ENCODE measurements around the gene CTSS. TPM values are rescaled to one million over a fixed set of nuclear protein-coding genes. Genes with fewer than 3 reads are reported as not detected.

Gene CTSS
- total and polyA plus RNA-seq, 2 donors (not counting 3 experiments of a cell fraction or from before 2014, with no cell fraction given) = 4.0 to 11.1 TPM

DNA sequence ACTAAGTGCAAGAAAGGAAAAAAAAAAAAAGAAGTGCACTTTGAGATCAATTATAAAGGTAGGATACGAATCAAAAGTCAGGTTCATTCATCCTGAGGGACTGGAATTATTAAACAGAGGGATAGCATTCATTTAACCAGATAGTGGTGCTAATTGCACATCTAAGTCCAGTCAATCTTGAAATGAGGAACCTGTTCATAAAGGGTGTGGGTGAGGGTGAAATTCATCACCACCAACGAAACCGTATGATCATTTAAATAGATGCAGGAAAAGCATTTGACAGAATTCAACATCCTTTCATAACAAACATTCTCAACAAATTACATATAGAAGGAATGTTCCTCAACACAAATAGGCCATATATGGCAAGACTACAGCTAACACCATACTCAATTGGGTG is 5.6 kb downstream of the CTSS start:
- intact Hi-C loops (cut with micrococcal nuclease) = loop anchor here (5.0 kb wide), 1 partner anchor 117 kb away; the partner anchor contains the start of gene ARNT
- no TSS peak for BruUV-seq (replicated peaks)
- Histone ChIP-seq H2AFZ (ENCODE audit: low read depth, low read length) (no peak overlapping the region), H3K9me1 (replicated peaks; ENCODE audit: control insufficient read depth, extremely low read depth, insufficient read depth, low read length) (no peaks in the 10 kb centered on the region), H3K4me1 (ENCODE audit: control insufficient read depth, extremely low read depth, insufficient read depth, low read length) (peaks cover 13% of the 10 kb centered on the region), H3K9me3 (replicated peaks; ENCODE audit: control insufficient read depth, insufficient read depth, low read length) (no peaks in the 10 kb centered on the region), H3K27ac (ENCODE audit: insufficient read depth, low read depth, low read length) (no peak overlapping the region), H3K4me3 (replicated peaks in 1 of 3; ENCODE audit: insufficient read depth in 1 of 3, low read depth in 1 of 3, low read length in 3 of 3) (no peak overlapping the region), H3K79me2 (ENCODE audit: control insufficient read depth, insufficient read depth, low read length) (no peaks in the 10 kb centered on the region), H3K27me3 (ENCODE audit: control insufficient read depth in 2 of 2, insufficient read depth in 2 of 2, low read length in 2 of 2) (no peaks in the 10 kb centered on the region), H4K20me1 (replicated peaks; ENCODE audit: control insufficient read depth, extremely low read depth, insufficient read depth, low read length) (no peaks in the 10 kb centered on the region), H3K4me2 (ENCODE audit: insufficient read depth, low read length) (no peak overlapping the region), H3K36me3 (ENCODE audit: control insufficient read depth in 2 of 2, extremely low read depth in 1 of 2, insufficient read depth in 2 of 2, low read length in 2 of 2) (no peaks in the 10 kb centered on the region), H3K9ac (replicated peaks; ENCODE audit: extremely low read depth, insufficient read depth, low read length) (no peak overlapping the region)
- CTCF ChIA-PET = no interaction called here
- dilution Hi-C loops (cut with MboI; ENCODE audit: extremely low pct_ligation_motif_present, low sequenced_read_pairs) = no loop called here
- FAIRE-seq = no peak
- TF ChIP-seq FOS (IDR thresholded peaks at IDR 0.05; ENCODE audit: borderline replicate concordance, insufficient read depth, low read length) = no peak
- no peak for TF ChIP-seq MYC (IDR thresholded peaks at IDR 0.05; ENCODE audit: low read depth, low read length)
- TF ChIP-seq POLR2A (IDR thresholded peaks at IDR 0.05; ENCODE audit: low read depth, low read length) = no peak
- no peak for TF ChIP-seq GATA2 (IDR thresholded peaks at IDR 0.05; ENCODE audit: insufficient read depth, insufficient read length, low read depth, low read length)
- TF ChIP-seq JUN (IDR thresholded peaks at IDR 0.05; ENCODE audit: borderline replicate concordance, insufficient read depth, insufficient read length, low read depth) = no peak
- TF ChIP-seq, protein P1, sequence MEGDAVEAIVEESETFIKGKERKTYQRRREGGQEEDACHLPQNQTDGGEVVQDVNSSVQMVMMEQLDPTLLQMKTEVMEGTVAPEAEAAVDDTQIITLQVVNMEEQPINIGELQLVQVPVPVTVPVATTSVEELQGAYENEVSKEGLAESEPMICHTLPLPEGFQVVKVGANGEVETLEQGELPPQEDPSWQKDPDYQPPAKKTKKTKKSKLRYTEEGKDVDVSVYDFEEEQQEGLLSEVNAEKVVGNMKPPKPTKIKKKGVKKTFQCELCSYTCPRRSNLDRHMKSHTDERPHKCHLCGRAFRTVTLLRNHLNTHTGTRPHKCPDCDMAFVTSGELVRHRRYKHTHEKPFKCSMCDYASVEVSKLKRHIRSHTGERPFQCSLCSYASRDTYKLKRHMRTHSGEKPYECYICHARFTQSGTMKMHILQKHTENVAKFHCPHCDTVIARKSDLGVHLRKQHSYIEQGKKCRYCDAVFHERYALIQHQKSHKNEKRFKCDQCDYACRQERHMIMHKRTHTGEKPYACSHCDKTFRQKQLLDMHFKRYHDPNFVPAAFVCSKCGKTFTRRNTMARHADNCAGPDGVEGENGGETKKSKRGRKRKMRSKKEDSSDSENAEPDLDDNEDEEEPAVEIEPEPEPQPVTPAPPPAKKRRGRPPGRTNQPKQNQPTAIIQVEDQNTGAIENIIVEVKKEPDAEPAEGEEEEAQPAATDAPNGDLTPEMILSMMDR (IDR thresholded peaks at IDR 0.05; ENCODE audit: extremely low read depth in 1 of 2, insufficient read depth in 1 of 2, low read depth in 1 of 2, low read length in 2 of 2) = no peak
- TF ChIP-seq EZH2 (IDR thresholded peaks at IDR 0.05; ENCODE audit: borderline replicate concordance, low read depth, low read length, severe bottlenecking) = no peak
- no peak for DNase-seq (ENCODE audit: low read depth, low spot score)
- POLR2A ChIA-PET = no interaction called here

Data from endothelial cell of umbilical vein (primary cell).